ENCODE data around the gene BBS9. TPM values are rescaled to one million over a fixed set of nuclear protein-coding genes. Genes with fewer than 3 reads are reported as not detected.
"Not testable (repeated sequence)": the region's sequence is repeated elsewhere in the genome, so short reads cannot be mapped to it uniquely, and the experiment has no call there.

Gene BBS9
- total RNA-seq, 1 donor from 2014 or later: 22.6 TPM

DNA sequence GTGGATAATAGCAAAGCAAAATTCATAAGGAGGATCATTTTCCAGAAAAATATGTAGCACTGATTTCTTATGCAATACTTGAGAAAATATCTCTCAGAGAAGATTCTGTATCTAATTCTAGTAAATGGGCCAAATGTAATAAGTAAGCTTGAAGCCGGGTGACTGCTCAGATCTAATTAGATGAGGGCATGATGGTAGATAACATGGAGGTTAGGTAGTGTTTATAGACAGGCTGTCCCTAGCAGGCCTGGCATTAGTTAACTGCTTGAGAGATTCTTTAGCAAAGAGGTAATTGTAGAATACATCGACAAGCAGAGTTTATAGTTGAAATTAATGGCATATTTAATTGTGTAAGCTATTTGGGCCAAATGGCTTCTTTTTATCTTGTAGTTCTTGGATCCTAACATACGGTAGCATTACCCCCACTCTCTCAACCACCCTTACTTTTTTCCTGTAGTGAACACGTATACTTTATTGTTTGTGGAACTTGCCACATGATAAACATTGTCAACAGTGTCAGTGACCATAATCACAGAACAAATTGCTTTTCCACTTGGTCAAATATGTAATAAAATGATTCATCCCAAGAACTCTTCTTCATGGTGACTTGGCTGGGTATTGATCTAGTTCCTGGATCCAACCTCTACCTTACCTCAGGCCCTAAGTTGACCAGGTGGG, 343.1 kb downstream of the BBS9 start:
- Mint-ChIP-seq H3K4me1 (ENCODE audit: unreplicated experiment) (peaks cover 5% of the 10 kb centered on the region), H3K36me3 (ENCODE audit: unreplicated experiment) (no peaks in the 10 kb centered on the region), H3K27me3 (ENCODE audit: unreplicated experiment) (no peaks in the 10 kb centered on the region), H3K27ac (ENCODE audit: unreplicated experiment) (no peak overlapping the region), H3K9me3 (ENCODE audit: unreplicated experiment) (peaks cover 7% of the 10 kb centered on the region), H3K4me3 (ENCODE audit: unreplicated experiment) (no peak overlapping the region)
- TF ChIP-seq, protein P1, sequence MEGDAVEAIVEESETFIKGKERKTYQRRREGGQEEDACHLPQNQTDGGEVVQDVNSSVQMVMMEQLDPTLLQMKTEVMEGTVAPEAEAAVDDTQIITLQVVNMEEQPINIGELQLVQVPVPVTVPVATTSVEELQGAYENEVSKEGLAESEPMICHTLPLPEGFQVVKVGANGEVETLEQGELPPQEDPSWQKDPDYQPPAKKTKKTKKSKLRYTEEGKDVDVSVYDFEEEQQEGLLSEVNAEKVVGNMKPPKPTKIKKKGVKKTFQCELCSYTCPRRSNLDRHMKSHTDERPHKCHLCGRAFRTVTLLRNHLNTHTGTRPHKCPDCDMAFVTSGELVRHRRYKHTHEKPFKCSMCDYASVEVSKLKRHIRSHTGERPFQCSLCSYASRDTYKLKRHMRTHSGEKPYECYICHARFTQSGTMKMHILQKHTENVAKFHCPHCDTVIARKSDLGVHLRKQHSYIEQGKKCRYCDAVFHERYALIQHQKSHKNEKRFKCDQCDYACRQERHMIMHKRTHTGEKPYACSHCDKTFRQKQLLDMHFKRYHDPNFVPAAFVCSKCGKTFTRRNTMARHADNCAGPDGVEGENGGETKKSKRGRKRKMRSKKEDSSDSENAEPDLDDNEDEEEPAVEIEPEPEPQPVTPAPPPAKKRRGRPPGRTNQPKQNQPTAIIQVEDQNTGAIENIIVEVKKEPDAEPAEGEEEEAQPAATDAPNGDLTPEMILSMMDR (IDR thresholded peaks at IDR 0.05): no peak
- no peak for DNase-seq (ENCODE audit: extremely low spot score, unreplicated experiment)

DNA sequence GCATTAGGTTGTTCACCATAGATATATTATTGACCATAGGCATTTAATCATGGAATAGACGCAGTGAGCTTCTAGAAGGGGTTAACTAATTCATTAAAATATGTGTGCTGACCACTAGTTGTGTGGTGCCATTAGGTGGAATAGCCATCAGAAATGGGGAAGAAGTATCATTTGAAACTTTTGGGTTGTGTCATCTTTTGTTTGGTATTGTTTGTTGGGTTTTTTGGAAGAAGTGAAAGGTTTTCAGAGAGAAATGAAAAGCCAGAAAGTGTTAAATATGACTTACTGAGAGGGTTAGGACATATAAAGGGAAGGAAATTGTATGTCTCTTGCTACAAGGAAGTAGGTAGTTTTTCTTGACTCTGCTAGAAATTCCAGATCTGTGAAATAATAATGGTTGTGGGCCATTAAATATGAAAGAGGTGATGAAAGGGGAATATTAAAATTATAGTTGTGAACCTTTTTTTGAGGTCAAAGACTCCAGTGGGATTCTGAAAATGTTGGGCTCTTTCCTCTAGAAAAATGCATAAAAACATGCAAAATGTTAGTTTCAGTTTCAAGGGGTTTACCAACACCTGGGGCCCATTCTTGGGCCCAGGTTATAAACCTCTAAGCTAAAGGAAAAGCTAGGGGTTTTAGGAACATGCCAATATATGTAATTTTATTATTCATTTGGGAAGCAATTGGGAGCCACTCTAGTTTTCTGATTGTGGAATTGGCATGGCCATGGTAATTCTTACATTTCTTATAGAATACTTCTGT, 348.5 kb downstream of the BBS9 start:
- Mint-ChIP-seq H3K4me3 (ENCODE audit: unreplicated experiment) (no peak overlapping the region), H3K27me3 (ENCODE audit: unreplicated experiment) (no peaks in the 10 kb centered on the region), H3K27ac (ENCODE audit: unreplicated experiment) (no peak overlapping the region), H3K4me1 (ENCODE audit: unreplicated experiment) (no peaks in the 10 kb centered on the region), H3K9me3 (ENCODE audit: unreplicated experiment) (peaks cover 10% of the 10 kb centered on the region), H3K36me3 (ENCODE audit: unreplicated experiment) (peaks cover 4% of the 10 kb centered on the region)
- no peak for DNase-seq (ENCODE audit: extremely low spot score, unreplicated experiment)
- TF ChIP-seq, protein P1 (IDR thresholded peaks at IDR 0.05): no peak

DNA sequence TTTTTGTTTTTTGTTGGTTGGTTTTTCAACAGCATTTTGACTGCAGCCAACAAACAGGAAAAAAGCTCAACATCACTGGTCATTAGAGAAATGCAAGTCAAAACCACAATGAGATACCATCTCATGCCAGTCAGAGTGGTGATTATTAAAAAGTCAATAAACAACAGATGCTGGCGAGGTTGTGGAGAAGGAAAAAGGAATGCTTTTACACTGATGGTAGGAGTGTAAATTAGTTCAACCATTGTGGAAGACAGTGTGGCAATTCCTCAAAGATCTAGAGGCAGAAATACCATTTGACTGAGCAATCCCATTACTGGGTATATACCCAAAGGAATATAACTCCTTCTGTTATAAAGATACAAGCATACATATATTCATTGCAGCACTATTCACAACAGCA, 355.1 kb downstream of the BBS9 start:
- H3K27ac Mint-ChIP-seq (ENCODE audit: unreplicated experiment); H3K9me3 Mint-ChIP-seq (ENCODE audit: unreplicated experiment); H3K4me3 Mint-ChIP-seq (ENCODE audit: unreplicated experiment); H3K36me3 Mint-ChIP-seq (ENCODE audit: unreplicated experiment); DNase-seq (ENCODE audit: extremely low spot score, unreplicated experiment); H3K27me3 Mint-ChIP-seq (ENCODE audit: unreplicated experiment): not testable (repeated sequence)
- H3K4me1 Mint-ChIP-seq (ENCODE audit: unreplicated experiment): peaks cover 11% of the 10 kb centered on the region

- DNase-seq (ENCODE audit: extremely low spot score, unreplicated experiment): no peak
- TF ChIP-seq, protein P1 (IDR thresholded peaks at IDR 0.05): no peak
- H3K27me3 Mint-ChIP-seq (ENCODE audit: unreplicated experiment): no peaks in the 10 kb centered on the region
Observed at GRCh38 chr7:33485747-33486493, 356.6 kb downstream of the BBS9 start.

DNA sequence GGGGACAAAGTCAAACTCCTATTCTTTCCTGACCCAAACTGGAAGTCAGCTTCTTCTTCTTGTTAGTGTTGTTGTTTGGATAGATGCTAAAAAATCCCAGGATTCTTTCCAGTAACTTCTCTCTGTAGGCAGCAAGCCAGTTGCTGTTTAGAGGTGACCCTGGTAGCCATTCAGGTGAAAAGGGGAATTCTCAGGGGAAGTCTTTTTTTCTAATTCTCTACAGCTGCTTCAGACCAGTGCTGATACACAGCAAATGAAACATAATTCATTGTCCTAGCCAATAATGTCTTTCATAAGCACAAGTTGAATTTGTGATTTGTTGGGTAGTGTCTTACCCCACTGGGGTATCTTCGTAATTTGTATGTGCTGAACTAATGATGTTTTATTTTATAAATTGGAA, 357.3 kb downstream of the BBS9 start:
- H3K4me1 Mint-ChIP-seq (ENCODE audit: unreplicated experiment): peaks cover 11% of the 10 kb centered on the region
- no peaks in the 10 kb centered on the region for H3K9me3 Mint-ChIP-seq (ENCODE audit: unreplicated experiment)
- TF ChIP-seq, protein P1 (IDR thresholded peaks at IDR 0.05): no peak
- peaks cover 5% of the 10 kb centered on the region for H3K36me3 Mint-ChIP-seq (ENCODE audit: unreplicated experiment)
- DNase-seq (ENCODE audit: extremely low spot score, unreplicated experiment): no peak
- H3K27ac Mint-ChIP-seq (ENCODE audit: unreplicated experiment): no peak overlapping the region
- H3K27me3 Mint-ChIP-seq (ENCODE audit: unreplicated experiment): no peaks in the 10 kb centered on the region
- H3K4me3 Mint-ChIP-seq (ENCODE audit: unreplicated experiment): no peak overlapping the region

More at GRCh38 chr7:33485747-33486493, 356.6 kb downstream of the BBS9 start:
- H3K27ac Mint-ChIP-seq (ENCODE audit: unreplicated experiment): no peak overlapping the region
- H3K4me3 Mint-ChIP-seq (ENCODE audit: unreplicated experiment): no peak overlapping the region
- peaks cover 5% of the 10 kb centered on the region for H3K36me3 Mint-ChIP-seq (ENCODE audit: unreplicated experiment)
- no peaks in the 10 kb centered on the region for H3K9me3 Mint-ChIP-seq (ENCODE audit: unreplicated experiment)
- peaks cover 11% of the 10 kb centered on the region for H3K4me1 Mint-ChIP-seq (ENCODE audit: unreplicated experiment)
